HG02642 (cell line): Measurements from ENCODE around the gene THRAP3.

Experiments
- ATAC-seq: cut with Tn5 transposase; IDR thresholded peaks from one replicate; pipeline ENCODE4 v1.9.1; 2021; ENCODE audit warnings: mild to moderate bottlenecking; ENCODE audit not compliant: unreplicated experiment, poor library complexity

The THRAP3 gene

GRCh38 chr1:36295390-36295789 lies 71.1 kb downstream of the THRAP3 start:
- ATAC-seq, result no peak

GRCh38 chr1:36297062-36297461 lies 72.8 kb downstream of the THRAP3 start:
- no peak for ATAC-seq

- no peak for ATAC-seq
Measured at GRCh38 chr1:36298640-36299039, 74.4 kb downstream of the THRAP3 start.

GRCh38 chr1:36300526-36300925 lies 76.3 kb downstream of the THRAP3 start:
- ATAC-seq, result no peak

GRCh38 chr1:36301220-36301619 lies 77.0 kb downstream of the THRAP3 start:
- ATAC-seq, result no peak

DNA sequence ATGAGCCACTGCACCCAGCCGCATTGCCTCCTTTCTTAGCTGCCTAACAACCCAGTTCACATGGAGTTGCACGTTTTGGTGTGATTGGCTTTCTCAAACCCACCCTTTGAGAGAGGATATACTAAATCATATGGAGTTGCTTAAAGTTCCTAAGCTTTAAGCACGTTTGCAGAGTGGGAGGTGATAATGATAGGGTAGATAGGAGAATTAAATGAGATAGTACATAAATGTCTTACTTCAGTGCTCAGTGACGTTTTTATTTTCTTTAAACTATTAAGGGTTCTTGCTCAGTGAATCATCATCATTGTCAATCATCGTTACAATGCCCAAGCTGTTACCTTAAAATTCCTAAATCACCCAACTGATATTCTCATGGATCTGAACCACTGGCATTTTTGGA lies 79.0 kb downstream of the THRAP3 start:
- ATAC-seq, result no peak

DNA sequence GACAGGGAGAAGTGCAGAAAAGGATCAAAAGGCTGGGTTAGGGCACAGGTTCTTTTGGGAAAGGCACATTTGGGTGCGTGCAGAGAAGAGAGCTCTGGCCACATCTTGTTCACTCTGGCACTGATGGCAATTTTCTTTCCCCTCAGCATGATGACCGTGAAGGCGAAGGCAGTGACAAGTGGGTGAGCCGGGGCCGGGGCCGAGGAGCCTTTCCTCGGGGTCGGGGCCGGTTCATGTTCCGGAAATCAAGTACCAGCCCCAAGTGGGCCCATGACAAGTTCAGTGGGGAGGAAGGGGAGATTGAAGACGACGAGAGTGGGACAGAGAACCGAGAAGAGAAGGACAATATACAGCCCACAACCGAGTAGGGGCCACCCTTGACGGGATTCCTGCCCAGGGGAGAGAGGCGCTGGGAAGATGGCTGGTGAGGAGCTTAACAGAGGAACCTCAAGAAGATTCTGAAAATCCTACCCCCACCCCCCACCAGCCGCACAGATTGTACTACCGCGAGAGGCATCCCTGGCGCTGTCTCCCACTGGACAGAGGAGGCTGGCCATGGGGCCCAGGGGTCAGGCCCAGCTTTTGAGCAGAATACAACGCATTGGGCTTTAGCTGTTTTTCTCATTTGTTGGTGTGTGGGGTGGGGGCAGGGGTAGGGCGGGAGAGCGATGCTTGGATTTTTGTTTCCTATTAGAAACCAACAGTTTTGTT lies 79.6 kb downstream of the THRAP3 start:
- ATAC-seq, result no peak

- no peak for ATAC-seq
Measured at GRCh38 chr1:36304521-36304920, 80.3 kb downstream of the THRAP3 start.

DNA sequence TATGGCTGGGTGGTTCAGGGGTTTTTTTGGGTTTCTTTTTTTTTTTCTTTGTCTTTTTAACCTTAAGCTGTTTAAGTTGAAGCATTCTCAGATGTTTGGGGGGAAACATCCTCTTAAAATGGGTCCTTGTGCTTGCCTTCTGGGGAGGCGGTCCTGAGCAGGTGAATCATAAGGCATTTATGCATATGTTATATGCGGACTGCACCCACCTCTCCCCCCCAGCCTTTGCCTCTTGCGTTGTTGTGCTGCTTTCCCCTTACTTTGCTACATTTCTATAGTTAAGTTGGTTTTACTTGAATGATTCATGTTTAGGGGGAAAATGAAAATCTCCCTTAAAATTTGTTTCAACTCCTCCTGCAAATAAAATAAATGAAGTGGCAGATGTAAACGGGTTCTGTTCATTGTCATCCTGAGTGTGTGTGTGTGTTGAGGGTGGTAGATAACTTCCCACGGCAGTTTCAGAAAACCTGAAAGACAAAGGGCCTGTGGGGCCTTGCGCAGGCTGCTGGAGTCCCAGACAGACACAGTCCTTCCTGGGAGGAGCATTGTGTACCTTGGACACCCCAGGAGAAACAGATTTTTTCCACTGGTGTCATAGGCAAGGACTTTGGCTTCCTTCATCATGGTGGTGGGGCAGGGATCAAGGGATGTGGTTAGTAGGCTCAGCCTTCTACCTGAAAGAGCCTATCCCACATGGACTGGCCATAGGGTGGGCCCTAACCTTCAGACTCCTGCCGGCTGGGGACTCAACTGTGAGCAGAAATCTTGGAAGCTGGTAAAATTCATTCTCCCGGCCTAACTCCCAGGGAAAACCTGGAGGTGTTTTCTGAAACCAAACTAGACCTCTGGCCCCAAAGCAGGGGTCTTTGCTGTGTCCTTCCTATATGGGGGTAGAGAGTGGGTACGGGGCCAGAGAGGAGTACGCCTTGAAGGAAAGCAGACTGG lies 81.0 kb downstream of the THRAP3 start:
- ATAC-seq, result no peak

- ATAC-seq, result no peak
Measured at GRCh38 chr1:36305915-36306209, 81.6 kb downstream of the THRAP3 start.

DNA sequence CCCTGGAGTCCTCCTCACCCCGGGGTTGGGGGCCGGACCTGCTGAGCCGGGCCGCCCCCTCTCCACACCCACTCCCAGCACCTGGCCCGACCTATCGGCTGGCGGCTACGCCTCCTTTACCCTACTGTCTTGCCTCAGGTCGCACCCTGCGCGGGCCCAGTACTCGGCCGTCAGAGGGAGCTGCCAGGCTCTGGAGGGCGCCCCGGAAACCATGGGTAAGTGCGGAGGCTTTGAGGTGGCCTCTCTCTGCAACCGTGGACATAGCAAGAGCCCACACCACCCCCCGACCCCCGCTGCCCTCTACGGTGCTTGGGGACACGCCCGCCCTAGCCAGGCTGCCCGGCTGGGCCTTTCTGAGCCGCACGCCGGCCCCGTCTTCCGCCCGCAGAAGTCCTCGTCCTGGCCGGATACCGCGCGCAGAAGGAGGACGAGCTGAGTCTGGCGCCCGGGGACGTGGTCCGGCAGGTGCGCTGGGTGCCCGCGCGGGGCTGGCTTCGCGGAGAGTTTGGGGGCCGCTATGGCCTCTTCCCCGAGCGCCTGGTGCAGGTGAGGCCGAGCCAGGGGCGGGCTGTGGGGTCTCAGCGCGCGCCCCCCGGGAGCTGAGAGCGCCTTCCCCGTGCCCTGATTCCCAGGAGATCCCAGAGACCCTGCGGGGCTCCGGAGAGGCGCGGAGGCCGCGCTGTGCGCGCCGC lies 82.1 kb downstream of the THRAP3 start, which contains the start of gene SH3D21:
TSS of gene SH3D21 (plus strand) at position 159 of the 692 bp plus-strand sequence. CDS start at position 212, 53 bp downstream.
- ATAC-seq, result peak; percentile 35

DNA sequence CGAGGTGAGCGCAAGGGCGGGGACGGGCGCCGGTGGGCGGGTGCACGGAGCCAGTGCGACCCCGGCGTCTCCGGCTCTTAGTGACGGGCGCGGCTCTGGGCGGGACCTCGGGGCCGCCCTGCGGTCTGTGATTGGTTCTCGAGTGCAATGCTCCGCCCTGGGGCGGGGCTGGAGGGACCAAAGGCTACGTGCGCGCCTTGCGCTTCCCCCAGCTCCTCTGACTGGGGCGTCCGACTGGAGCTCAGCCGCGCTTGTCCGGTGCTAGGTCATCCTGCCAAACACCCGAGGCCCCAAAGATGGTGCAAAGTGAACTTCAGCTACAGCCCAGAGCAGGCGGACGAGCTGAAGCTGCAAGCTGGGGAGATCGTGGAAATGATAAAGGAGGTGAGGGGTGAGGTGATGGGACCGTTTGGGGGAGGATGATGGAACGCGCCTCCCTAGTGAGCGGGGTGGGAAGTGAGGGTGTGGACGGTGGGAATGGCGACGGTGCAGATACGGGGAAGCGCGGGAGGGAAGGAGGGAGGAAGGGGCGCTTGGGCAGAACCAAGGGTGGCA lies 82.7 kb downstream of the THRAP3 start:
- ATAC-seq, result peak; percentile 97

DNA sequence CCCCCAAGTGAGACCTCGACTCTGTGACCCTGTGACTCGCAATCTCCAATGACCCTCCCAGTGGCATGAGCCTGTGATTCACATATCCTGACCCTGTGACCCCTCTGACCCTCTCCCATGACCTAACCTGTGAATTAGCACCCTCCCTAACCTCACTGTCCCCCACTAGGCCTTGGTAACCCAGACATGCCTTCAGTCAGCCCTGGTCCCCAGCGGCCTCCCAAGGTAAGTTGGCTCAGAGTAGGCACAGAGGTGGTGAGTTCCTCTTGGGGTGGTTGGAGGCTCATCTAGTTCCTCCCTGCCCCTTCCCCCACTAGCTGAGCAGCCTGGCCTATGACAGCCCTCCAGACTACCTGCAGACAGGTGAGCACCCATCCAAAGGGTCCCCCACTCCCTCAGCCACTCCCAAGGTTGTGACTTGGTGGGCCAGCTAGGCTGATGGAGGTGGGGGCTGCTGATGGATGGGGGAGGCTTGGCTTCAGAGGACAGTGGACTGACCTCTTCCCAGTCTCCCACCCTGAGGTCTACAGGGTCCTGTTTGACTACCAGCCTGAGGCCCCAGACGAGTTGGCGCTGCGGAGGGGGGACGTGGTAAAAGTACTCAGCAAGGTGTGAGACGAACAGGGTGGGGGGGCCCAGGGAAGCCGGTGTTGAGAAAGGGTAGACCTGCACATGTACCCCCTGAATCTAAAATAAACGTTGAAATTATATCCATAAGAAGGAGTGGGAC lies 83.5 kb downstream of the THRAP3 start:
- ATAC-seq, result no peak

GRCh38 chr1:36309397-36309796 lies 85.2 kb downstream of the THRAP3 start:
- no peak for ATAC-seq

DNA sequence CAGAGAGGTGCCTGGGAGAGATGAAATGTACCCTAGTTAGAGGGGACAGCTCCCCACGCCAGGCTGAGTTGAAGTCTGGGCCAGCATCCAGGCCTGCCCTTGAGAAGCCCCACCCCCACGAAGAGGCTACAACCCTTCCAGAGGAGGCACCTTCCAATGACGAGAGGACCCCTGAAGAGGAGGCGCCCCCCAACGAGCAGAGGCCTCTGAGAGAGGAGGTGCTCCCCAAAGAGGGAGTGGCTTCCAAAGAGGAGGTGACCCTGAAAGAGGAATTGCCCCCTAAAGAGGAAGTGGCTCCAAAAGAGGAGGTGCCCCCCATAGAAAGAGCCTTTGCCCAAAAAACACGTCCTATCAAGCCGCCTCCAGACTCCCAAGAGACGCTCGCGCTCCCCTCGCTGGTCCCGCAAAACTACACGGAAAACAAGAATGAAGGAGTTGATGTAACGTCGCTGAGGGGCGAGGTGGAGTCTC lies 96.1 kb downstream of the THRAP3 start:
- ATAC-seq, result no peak

DNA sequence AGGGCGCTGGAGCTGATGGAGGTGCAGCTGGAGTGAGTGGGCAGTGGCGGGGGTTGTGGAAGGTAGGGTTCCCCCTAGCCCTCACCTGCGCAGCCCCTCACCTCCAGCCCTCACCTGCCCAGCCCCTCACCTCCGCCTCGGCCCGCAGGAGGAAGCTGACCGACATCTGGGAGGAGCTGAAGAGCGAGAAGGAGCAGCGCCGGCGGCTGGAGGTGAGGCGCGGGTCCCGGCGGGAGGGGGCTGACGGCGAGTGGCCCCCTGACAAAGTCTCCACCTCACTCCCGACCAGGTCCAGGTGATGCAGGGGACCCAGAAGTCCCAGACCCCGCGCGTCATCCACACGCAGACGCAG lies 96.5 kb downstream of the THRAP3 start:
- no peak for ATAC-seq

GRCh38 chr1:36321119-36321951 lies 97.1 kb downstream of the THRAP3 start:
- ATAC-seq, result no peak

GRCh38 chr1:36322041-36322785 lies 98.0 kb downstream of the THRAP3 start:
- ATAC-seq, result no peak
